ENCODE data around the gene LPGAT1.

GRCh38 chr1:211816586-211816985 lies 14.0 kb downstream of the LPGAT1 start:
- TF ChIP-seq, protein P1, sequence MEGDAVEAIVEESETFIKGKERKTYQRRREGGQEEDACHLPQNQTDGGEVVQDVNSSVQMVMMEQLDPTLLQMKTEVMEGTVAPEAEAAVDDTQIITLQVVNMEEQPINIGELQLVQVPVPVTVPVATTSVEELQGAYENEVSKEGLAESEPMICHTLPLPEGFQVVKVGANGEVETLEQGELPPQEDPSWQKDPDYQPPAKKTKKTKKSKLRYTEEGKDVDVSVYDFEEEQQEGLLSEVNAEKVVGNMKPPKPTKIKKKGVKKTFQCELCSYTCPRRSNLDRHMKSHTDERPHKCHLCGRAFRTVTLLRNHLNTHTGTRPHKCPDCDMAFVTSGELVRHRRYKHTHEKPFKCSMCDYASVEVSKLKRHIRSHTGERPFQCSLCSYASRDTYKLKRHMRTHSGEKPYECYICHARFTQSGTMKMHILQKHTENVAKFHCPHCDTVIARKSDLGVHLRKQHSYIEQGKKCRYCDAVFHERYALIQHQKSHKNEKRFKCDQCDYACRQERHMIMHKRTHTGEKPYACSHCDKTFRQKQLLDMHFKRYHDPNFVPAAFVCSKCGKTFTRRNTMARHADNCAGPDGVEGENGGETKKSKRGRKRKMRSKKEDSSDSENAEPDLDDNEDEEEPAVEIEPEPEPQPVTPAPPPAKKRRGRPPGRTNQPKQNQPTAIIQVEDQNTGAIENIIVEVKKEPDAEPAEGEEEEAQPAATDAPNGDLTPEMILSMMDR (IDR thresholded peaks at IDR 0.05; ENCODE audit: low read depth, low read length): no peak
- no peak for TF ChIP-seq EZH2phosphoT487 (IDR thresholded peaks at IDR 0.05; ENCODE audit: low read depth)

Data from OCI-LY3 (cell line).